Mesenteric fat pad (tissue), 1 donor: ENCODE measurements around the gene VAV2. TPM values are rescaled to one million over a fixed set of nuclear protein-coding genes. Genes with fewer than 3 reads are reported as not detected.

ENCODE experiments used
- DNase-seq: peaks from one replicate; pipeline ENCODE4 v3.0.0-alpha.2; 2020; ENCODE audit warnings: low spot score
- total RNA-seq: library from RNA; stranded (reverse); fragmentation: NEBNext Ultra II Directional; extraction: Animal tissue kit (Norgen Biotek cat#: 25700); gene quantifications from one replicate; pipeline ENCODE4 v1.2.1, GENCODE V29; 2021
- donor health status: DM: yes; HTN: yes; CAD: no.

VAV2 gene
- total RNA-seq, 1 donor from 2014 or later, result 19.3 TPM

- DNase-seq, result no peak
Observed at GRCh38 chr9:133956520-133957076, 35.5 kb downstream of the VAV2 start.

- DNase-seq, result no peak
Observed at GRCh38 chr9:133955821-133956411, 36.2 kb downstream of the VAV2 start.

- DNase-seq, result no peak
Observed at GRCh38 chr9:133954862-133955529, 37.1 kb downstream of the VAV2 start.

GRCh38 chr9:133953976-133954709, 38.0 kb downstream of the VAV2 start:
- no peak for DNase-seq

- DNase-seq, result no peak
Observed at GRCh38 chr9:133953621-133953975, 38.5 kb downstream of the VAV2 start.

GRCh38 chr9:133952598-133953550, 39.2 kb downstream of the VAV2 start:
- no peak for DNase-seq

GRCh38 chr9:133951265-133951664, 40.9 kb downstream of the VAV2 start:
- no peak for DNase-seq

GRCh38 chr9:133950629-133951111, 41.5 kb downstream of the VAV2 start:
- DNase-seq, result no peak

GRCh38 chr9:133950192-133950591, 41.9 kb downstream of the VAV2 start:
- no peak for DNase-seq

GRCh38 chr9:133949486-133950061, 42.5 kb downstream of the VAV2 start:
- DNase-seq, result no peak

- DNase-seq, result no peak
Observed at GRCh38 chr9:133948561-133949485, 43.3 kb downstream of the VAV2 start.

GRCh38 chr9:133948131-133948530, 44.0 kb downstream of the VAV2 start:
- no peak for DNase-seq

- DNase-seq, result no peak
Observed at GRCh38 chr9:133946840-133947486, 45.2 kb downstream of the VAV2 start.

GRCh38 chr9:133945977-133946753, 46.0 kb downstream of the VAV2 start:
- DNase-seq, result no peak

- DNase-seq, result no peak
Observed at GRCh38 chr9:133945314-133945975, 46.7 kb downstream of the VAV2 start.

- DNase-seq, result no peak
Observed at GRCh38 chr9:133944746-133945135, 47.4 kb downstream of the VAV2 start.
